ENCODE results near the gene NHS. TPM values are rescaled to one million over a fixed set of nuclear protein-coding genes. Genes with fewer than 3 reads are reported as not detected.

NHS gene
- total RNA-seq, 1 experiment from 2014 or later: 2.2 TPM

DNA sequence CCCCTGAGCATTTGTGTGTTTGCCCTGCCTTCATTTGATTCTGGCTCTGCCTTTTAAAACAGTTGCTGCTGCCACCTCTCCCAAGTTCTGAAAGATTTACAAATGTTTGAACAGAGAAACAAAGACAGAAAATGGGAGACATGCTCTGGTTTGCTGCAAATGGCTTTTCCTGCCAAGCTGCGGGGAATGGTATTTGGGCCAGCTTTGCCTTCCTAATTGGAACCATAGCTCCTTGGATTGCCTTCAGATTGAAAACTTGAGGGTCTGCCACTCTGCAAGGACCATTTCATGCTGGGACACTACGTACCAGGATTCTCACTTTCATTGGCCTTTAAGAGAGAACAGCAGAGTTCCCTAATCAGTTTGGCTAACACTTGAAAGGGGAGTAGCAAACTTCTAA is 74.9 kb downstream of the NHS start:
- no peaks in the 10 kb centered on the region for H3K27me3 Mint-ChIP-seq (ENCODE audit: insufficient read depth, unreplicated experiment)
- TF ChIP-seq, protein P1, sequence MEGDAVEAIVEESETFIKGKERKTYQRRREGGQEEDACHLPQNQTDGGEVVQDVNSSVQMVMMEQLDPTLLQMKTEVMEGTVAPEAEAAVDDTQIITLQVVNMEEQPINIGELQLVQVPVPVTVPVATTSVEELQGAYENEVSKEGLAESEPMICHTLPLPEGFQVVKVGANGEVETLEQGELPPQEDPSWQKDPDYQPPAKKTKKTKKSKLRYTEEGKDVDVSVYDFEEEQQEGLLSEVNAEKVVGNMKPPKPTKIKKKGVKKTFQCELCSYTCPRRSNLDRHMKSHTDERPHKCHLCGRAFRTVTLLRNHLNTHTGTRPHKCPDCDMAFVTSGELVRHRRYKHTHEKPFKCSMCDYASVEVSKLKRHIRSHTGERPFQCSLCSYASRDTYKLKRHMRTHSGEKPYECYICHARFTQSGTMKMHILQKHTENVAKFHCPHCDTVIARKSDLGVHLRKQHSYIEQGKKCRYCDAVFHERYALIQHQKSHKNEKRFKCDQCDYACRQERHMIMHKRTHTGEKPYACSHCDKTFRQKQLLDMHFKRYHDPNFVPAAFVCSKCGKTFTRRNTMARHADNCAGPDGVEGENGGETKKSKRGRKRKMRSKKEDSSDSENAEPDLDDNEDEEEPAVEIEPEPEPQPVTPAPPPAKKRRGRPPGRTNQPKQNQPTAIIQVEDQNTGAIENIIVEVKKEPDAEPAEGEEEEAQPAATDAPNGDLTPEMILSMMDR (IDR thresholded peaks at IDR 0.05; ENCODE audit: insufficient read depth in 1 of 2, low read depth in 1 of 2, low read length in 1 of 2, severe bottlenecking in 1 of 2, unreplicated experiment in 1 of 2): no peak
- no peaks in the 10 kb centered on the region for H3K9me3 Mint-ChIP-seq (ENCODE audit: unreplicated experiment)
- H3K27me3 ChIP-seq (replicated peaks; ENCODE audit: control insufficient read depth, insufficient read depth, low read length): no peaks in the 10 kb centered on the region
- H3K4me1 ChIP-seq: peaks cover 4% of the 10 kb centered on the region; the same call in 1 of the 2 replicates
- ChIA-PET POLR2A (no interaction called here), CTCF (no interaction called here)
- no peaks in the 10 kb centered on the region for H3K9me3 ChIP-seq
- H3K36me3 ChIP-seq (ENCODE audit: control insufficient read depth, insufficient read depth, low read length): no peaks in the 10 kb centered on the region
- no peak overlapping the region for H3K4me3 ChIP-seq (ENCODE audit: low read depth, low read length)
- BruUV-seq (replicated peaks): no TSS peak
- intact Hi-C loops (cut with micrococcal nuclease; ENCODE audit: unreplicated experiment): loop anchor here (10.0 kb wide), 1 partner anchor 45 kb away; no protein-coding TSS in a partner anchor
- H3K4me1 Mint-ChIP-seq (ENCODE audit: low read depth, unreplicated experiment): peaks cover 14% of the 10 kb centered on the region
- no peak overlapping the region for H3K27ac Mint-ChIP-seq (ENCODE audit: unreplicated experiment)
- DNase-seq: no peak
- H3K4me3 Mint-ChIP-seq (ENCODE audit: unreplicated experiment): no peak overlapping the region
- peaks cover 5% of the 10 kb centered on the region for H3K36me3 Mint-ChIP-seq (ENCODE audit: insufficient read depth, unreplicated experiment)

DNA sequence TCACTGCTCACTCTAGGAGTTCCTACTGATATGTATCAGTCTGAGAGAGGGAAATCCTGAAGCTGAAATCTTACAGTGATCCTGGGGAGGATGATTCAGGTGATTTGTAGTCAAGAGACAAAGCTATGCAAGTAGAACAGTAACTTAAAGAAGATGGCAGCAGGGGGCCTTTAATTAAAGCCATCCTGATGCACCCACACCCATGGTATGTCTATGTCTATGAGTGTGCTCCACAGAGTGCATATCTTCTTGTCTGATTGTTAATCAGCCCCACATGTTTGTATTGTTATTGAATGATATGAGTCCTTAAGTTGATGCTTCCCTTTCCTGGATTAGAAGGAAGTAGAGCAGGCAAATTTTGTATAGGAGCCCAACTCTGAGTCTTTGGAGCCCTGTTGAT is 78.8 kb downstream of the NHS start:
- Histone ChIP-seq H3K4me1 (no peaks in the 10 kb centered on the region), H3K36me3 (ENCODE audit: control insufficient read depth, insufficient read depth, low read length) (no peaks in the 10 kb centered on the region), H3K4me3 (ENCODE audit: low read depth, low read length) (no peak overlapping the region), H3K9me3 (no peaks in the 10 kb centered on the region), H3K27me3 (replicated peaks; ENCODE audit: control insufficient read depth, insufficient read depth, low read length) (no peaks in the 10 kb centered on the region)
- no peaks in the 10 kb centered on the region for H3K4me1 Mint-ChIP-seq (ENCODE audit: low read depth, unreplicated experiment)
- H3K4me3 Mint-ChIP-seq (ENCODE audit: unreplicated experiment): no peak overlapping the region
- no peak overlapping the region for H3K27ac Mint-ChIP-seq (ENCODE audit: unreplicated experiment)
- no peaks in the 10 kb centered on the region for H3K27me3 Mint-ChIP-seq (ENCODE audit: insufficient read depth, unreplicated experiment)
- CTCF ChIA-PET: no interaction called here
- no peaks in the 10 kb centered on the region for H3K9me3 Mint-ChIP-seq (ENCODE audit: unreplicated experiment)
- TF ChIP-seq, protein P1 (IDR thresholded peaks at IDR 0.05; ENCODE audit: insufficient read depth in 1 of 2, low read depth in 1 of 2, low read length in 1 of 2, severe bottlenecking in 1 of 2, unreplicated experiment in 1 of 2): no peak
- BruUV-seq (replicated peaks): no TSS peak
- DNase-seq: no peak
- intact Hi-C loops (cut with micrococcal nuclease; ENCODE audit: unreplicated experiment): no loop called here
- H3K36me3 Mint-ChIP-seq (ENCODE audit: insufficient read depth, unreplicated experiment): no peaks in the 10 kb centered on the region
- POLR2A ChIA-PET: no interaction called here

DNA sequence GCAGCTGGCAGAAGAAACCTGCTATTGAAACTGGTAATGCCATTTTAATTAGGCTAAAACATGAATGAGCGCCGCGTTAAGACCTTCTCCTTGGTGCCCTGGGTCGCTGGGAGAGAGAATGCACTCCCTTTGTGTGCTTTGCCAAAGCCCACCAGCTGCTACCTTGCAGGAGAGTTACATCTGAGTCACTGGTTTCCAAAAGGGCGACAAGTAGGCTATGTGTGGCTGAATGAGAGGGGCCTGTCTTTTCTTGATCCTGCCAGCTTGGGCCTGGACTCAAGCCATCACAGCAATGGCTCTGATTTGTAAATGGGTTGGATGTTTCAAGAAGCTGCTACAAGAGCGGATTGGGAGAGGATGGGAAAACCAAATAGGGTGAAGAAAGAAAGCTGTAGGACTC is 81.5 kb downstream of the NHS start:
- no peaks in the 10 kb centered on the region for H3K9me3 Mint-ChIP-seq (ENCODE audit: unreplicated experiment)
- ChIA-PET POLR2A (no interaction called here), CTCF (no interaction called here)
- TF ChIP-seq, protein P1 (IDR thresholded peaks at IDR 0.05; ENCODE audit: insufficient read depth in 1 of 2, low read depth in 1 of 2, low read length in 1 of 2, severe bottlenecking in 1 of 2, unreplicated experiment in 1 of 2): no peak
- Histone ChIP-seq H3K4me1 (no peaks in the 10 kb centered on the region), H3K9me3 (no peaks in the 10 kb centered on the region), H3K36me3 (ENCODE audit: control insufficient read depth, insufficient read depth, low read length) (no peaks in the 10 kb centered on the region), H3K27me3 (replicated peaks; ENCODE audit: control insufficient read depth, insufficient read depth, low read length) (no peaks in the 10 kb centered on the region), H3K4me3 (ENCODE audit: low read depth, low read length) (no peak overlapping the region)
- no peak overlapping the region for H3K27ac Mint-ChIP-seq (ENCODE audit: unreplicated experiment)
- H3K36me3 Mint-ChIP-seq (ENCODE audit: insufficient read depth, unreplicated experiment): no peaks in the 10 kb centered on the region
- DNase-seq: no peak
- no peak overlapping the region for H3K4me3 Mint-ChIP-seq (ENCODE audit: unreplicated experiment)
- H3K27me3 Mint-ChIP-seq (ENCODE audit: insufficient read depth, unreplicated experiment): no peaks in the 10 kb centered on the region
- intact Hi-C loops (cut with micrococcal nuclease; ENCODE audit: unreplicated experiment): no loop called here
- no peaks in the 10 kb centered on the region for H3K4me1 Mint-ChIP-seq (ENCODE audit: low read depth, unreplicated experiment)
- BruUV-seq (replicated peaks): no TSS peak

Data from Caco-2 (cell line).